Pancreas (tissue), 10 donors: ENCODE results near the gene TK1. TPM values are rescaled to one million over a fixed set of nuclear protein-coding genes. Genes with fewer than 3 reads are reported as not detected.

Experiments used
- ATAC-seq, 4 donors: fragments of 200-7000 bp; cut with Tn5 transposase; one replicate each; pipeline versions ENCODE4 v1.8.0 to v1.9.1; 2020; ENCODE audit warnings: mild to moderate bottlenecking in 4 of 4, moderate library complexity in 4 of 4
- DNase-seq, 6 donors: peaks; one replicate each; pipeline ENCODE4 v3.0.0-alpha.2; 2020
- FAIRE-seq: peaks from 2 replicates; lab custom pipeline; 2012; peaks lifted over from hg19 to GRCh38; lab: Jason Lieb, UNC
- H3K27ac ChIP-seq, 4 donors: fragments of 200-600 bp; sonication (generic); 1 replicate in 3 of 4; 2 replicates in 1 of 4; pipeline versions ENCODE4 v1.5.0 to v1.8.0; 2020
- H3K27me3 ChIP-seq, 4 donors: fragments of 200-600 bp; one replicate each; pipeline ENCODE4 v1.8.0; 2021
- H3K36me3 ChIP-seq, 3 donors: fragments of 200-600 bp; sonication (generic) in 1 of 3; one replicate each; pipeline versions ENCODE4 v1.5.0 to v1.8.0; 2020 to 2021
- H3K4me1 ChIP-seq, 3 donors: fragments of 200-600 bp; one replicate each; pipeline ENCODE4 v1.8.0; 2021
- H3K4me3 ChIP-seq, 4 donors: fragments of 200-600 bp; sonication (generic) in 2 of 4; one replicate each; pipeline versions ENCODE4 v1.5.0 to v1.8.0; 2020 to 2021
- H3K9me3 ChIP-seq, 4 donors: fragments of 200-600 bp; one replicate each; pipeline ENCODE4 v1.8.0; 2021
- WGBS, 2 donors: extraction: QIAGEN DNeasy Blood & Tissue Kit; methylation state at CpG; one replicate each; pipeline ENCODE4 v1.1.7; 2013; 5-methylcytosine and 5-hydroxymethylcytosine counted together
- intact Hi-C, 3 donors: fragments of 100-400 bp; cut with DNase I; formaldehyde crosslinking; loops; one replicate each; pipeline versions ENCODE4 v1.11.1 to v1.14.2; 2022
- polyA plus RNA-seq, 2 donors: library from polyadenylated mRNA; stranded (reverse); fragments of 200-250 nt; gene quantifications; one replicate each; pipeline ENCODE4 v1.2.3, GENCODE V29; 2013
- total RNA-seq, 6 donors: library from RNA; stranded (reverse); fragmentation: NEBNext Ultra II Directional in 4 of 6; extraction: Animal tissue kit (Norgen Biotek cat#: 25700) in 4 of 6; gene quantifications; one replicate each; pipeline versions ENCODE4 v1.2.1 to v1.2.4, GENCODE V29; 2021 to 2023
- TF ChIP-seq, protein P1 (sequence below), 4 donors: fragments of 200-600 bp; sonication (generic) in 3 of 4; IDR thresholded peaks; one replicate each; pipeline versions ENCODE4 v1.5.0 to v1.8.0; 2021; ENCODE audit warnings: antibody characterized with exemption in 4 of 4
- donor health status: healthy with polysubstance abuse.
- donor health status: DM: no; HTN: no; CAD: no; lungs with moderate emphysema.
- donor health status: DM: no; HTN: no; CAD: no.
- donor health status: control.
- donor health status: control.
- donor health status: Bipolar disorder and iron deficiency.
- donor health status: DM: yes; HTN: yes; CAD: no.
- donor health status: DM: no; HTN: no; CAD: no.
- donor health status: DM: no; HTN: no; CAD: no.
- donor health status: DM: yes; HTN: yes; CAD: no.

The TK1 gene
- total and polyA plus RNA-seq, 8 donors = 1.2 to 4.2 (median 2.6) TPM

DNA sequence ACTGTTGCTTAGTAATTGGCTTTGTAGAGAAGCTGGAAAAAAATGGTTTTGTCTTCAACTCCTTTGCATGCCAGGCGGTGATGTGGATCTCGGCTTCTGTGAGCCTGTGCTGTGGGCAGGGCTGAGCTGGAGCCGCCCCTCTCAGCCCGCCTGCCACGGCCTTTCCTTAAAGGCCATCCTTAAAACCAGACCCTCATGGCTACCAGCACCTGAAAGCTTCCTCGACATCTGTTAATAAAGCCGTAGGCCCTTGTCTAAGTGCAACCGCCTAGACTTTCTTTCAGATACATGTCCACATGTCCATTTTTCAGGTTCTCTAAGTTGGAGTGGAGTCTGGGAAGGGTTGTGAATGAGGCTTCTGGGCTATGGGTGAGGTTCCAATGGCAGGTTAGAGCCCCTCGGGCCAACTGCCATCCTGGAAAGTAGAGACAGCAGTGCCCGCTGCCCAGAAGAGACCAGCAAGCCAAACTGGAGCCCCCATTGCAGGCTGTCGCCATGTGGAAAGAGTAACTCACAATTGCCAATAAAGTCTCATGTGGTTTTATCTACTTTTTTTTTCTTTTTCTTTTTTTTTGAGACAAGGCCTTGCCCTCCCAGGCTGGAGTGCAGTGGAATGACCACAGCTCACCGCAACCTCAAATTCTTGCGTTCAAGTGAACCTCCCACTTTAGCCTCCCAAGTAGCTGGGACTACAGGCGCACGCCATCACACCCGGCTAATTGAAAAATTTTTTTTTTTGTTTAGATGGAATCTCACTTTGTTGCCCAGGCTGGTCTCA lies 38.4 kb upstream of the TK1 start:
- 94 to 97% methylated on average over 16 of the region's 16 CpGs for WGBS, 2 donors
- FAIRE-seq (no peak), ATAC-seq (no peak), DNase-seq (no peak)
- Histone ChIP-seq H3K4me3 (no peak overlapping the region), H3K27ac (no peak overlapping the region), H3K9me3 (no peaks in the 10 kb centered on the region), H3K27me3 (no peaks in the 10 kb centered on the region), H3K36me3 (no peaks in the 10 kb centered on the region), H3K4me1 (no peaks in the 10 kb centered on the region)
- TF ChIP-seq, protein P1, sequence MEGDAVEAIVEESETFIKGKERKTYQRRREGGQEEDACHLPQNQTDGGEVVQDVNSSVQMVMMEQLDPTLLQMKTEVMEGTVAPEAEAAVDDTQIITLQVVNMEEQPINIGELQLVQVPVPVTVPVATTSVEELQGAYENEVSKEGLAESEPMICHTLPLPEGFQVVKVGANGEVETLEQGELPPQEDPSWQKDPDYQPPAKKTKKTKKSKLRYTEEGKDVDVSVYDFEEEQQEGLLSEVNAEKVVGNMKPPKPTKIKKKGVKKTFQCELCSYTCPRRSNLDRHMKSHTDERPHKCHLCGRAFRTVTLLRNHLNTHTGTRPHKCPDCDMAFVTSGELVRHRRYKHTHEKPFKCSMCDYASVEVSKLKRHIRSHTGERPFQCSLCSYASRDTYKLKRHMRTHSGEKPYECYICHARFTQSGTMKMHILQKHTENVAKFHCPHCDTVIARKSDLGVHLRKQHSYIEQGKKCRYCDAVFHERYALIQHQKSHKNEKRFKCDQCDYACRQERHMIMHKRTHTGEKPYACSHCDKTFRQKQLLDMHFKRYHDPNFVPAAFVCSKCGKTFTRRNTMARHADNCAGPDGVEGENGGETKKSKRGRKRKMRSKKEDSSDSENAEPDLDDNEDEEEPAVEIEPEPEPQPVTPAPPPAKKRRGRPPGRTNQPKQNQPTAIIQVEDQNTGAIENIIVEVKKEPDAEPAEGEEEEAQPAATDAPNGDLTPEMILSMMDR (IDR thresholded peaks at IDR 0.05) = no peak
- intact Hi-C loops = no loop called here

DNA sequence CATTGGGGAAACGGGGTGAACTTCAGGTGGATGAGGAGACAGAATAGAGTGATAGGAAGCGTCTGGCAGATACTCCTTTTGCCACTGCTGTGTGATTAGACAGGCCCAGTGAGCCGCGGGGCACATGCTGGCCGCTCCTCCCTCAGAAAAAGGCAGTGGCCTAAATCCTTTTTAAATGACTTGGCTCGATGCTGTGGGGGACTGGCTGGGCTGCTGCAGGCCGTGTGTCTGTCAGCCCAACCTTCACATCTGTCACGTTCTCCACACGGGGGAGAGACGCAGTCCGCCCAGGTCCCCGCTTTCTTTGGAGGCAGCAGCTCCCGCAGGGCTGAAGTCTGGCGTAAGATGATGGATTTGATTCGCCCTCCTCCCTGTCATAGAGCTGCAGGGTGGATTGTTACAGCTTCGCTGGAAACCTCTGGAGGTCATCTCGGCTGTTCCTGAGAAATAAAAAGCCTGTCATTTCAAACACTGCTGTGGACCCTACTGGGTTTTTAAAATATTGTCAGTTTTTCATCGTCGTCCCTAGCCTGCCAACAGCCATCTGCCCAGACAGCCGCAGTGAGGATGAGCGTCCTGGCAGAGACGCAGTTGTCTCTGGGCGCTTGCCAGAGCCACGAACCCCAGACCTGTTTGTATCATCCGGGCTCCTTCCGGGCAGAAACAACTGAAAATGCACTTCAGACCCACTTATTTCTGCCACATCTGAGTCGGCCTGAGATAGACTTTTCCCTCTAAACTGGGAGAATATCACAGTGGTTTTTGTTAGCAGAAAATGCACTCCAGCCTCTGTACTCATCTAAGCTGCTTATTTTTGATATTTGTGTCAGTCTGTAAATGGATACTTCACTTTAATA lies 37.6 kb upstream of the TK1 start:
- H3K9me3 ChIP-seq = no peaks in the 10 kb centered on the region
- no peaks in the 10 kb centered on the region for H3K36me3 ChIP-seq
- intact Hi-C loops = no loop called here
- no peak for FAIRE-seq
- TF ChIP-seq, protein P1 (IDR thresholded peaks at IDR 0.05) = no peak
- no peaks in the 10 kb centered on the region for H3K27me3 ChIP-seq
- WGBS, 2 donors = 86 to 87% methylated on average over 27 of the region's 27 CpGs
- H3K4me1 ChIP-seq = no peaks in the 10 kb centered on the region
- DNase-seq = no peak
- no peak for ATAC-seq
- H3K4me3 ChIP-seq = no peak overlapping the region
- no peak overlapping the region for H3K27ac ChIP-seq

DNA sequence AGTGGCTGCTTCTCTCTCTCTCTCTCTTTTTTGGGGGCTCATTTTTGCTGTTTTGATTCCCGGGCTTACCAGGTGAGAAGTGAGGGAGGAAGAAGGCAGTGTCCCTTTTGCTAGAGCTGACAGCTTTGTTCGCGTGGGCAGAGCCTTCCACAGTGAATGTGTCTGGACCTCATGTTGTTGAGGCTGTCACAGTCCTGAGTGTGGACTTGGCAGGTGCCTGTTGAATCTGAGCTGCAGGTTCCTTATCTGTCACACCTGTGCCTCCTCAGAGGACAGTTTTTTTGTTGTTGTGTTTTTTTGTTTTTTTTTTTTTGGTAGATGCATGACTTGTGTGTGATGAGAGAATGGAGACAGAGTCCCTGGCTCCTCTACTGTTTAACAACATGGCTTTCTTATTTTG lies 36.9 kb upstream of the TK1 start:
- Histone ChIP-seq H3K27me3 (no peaks in the 10 kb centered on the region), H3K4me1 (no peaks in the 10 kb centered on the region), H3K36me3 (no peaks in the 10 kb centered on the region), H3K4me3 (no peak overlapping the region), H3K27ac (no peak overlapping the region), H3K9me3 (no peaks in the 10 kb centered on the region)
- DNase-seq (no peak), FAIRE-seq (no peak), ATAC-seq (no peak)
- TF ChIP-seq, protein P1 (IDR thresholded peaks at IDR 0.05) = no peak
- WGBS, 2 donors = 85 to 86% methylated on average over 3 of the region's 3 CpGs
- intact Hi-C loops = no loop called here

DNA sequence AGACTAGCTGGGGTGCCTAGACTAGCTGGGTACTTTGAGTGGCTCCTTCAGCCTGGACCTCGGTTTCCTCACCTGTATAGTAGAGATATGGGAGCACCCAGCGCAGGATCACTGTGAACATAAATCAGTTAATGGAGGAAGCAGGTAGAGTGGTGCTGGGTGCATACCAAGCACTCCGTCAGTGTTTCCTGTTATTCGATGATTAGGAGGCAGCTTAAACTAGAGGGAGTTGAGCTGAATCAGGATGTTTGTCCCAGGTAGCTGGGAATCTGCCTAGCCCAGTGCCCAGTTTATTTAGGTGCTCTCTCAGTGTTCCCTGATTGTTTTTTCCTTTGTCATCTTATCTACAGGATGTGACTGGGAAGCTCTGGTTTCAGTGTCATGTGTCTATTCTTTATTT lies 36.2 kb upstream of the TK1 start:
- H3K27ac ChIP-seq = no peak overlapping the region
- no peak for FAIRE-seq

More for the DNA sequence above, 36.2 kb upstream of the TK1 start:
- Histone ChIP-seq H3K4me3 (no peak overlapping the region), H3K27me3 (no peaks in the 10 kb centered on the region), H3K4me1 (no peaks in the 10 kb centered on the region), H3K9me3 (no peaks in the 10 kb centered on the region), H3K36me3 (no peaks in the 10 kb centered on the region)
- intact Hi-C loops = no loop called here
- 88 to 93% methylated on average over 4 of the region's 4 CpGs for WGBS, 2 donors
- ATAC-seq = no peak
- DNase-seq = no peak
- TF ChIP-seq, protein P1 (IDR thresholded peaks at IDR 0.05) = no peak
